IPS-20b (cell line): ENCODE measurements around the gene LGR6.

Source experiments
- H3K27ac ChIP-seq: one replicate; pipeline ENCODE4 v1.5.1; 2013; ENCODE audit warnings: low read length
- H3K27me3 ChIP-seq: 2 replicates; pipeline ENCODE4 v1.6.1; 2013; ENCODE audit warnings: mild to moderate bottlenecking, low read length, inconsistent platforms; ENCODE audit not compliant: insufficient read depth
- H3K36me3 ChIP-seq: 2 replicates; pipeline ENCODE4 v1.6.1; 2013; ENCODE audit warnings: low read depth, mild to moderate bottlenecking, inconsistent platforms, low read length, moderate library complexity; ENCODE audit not compliant: insufficient read depth
- H3K4me1 ChIP-seq: 2 replicates; pipeline ENCODE4 v1.6.1; 2013; ENCODE audit warnings: mild to moderate bottlenecking, control low read depth, inconsistent platforms, low read length, moderate library complexity; ENCODE audit not compliant: insufficient read depth
- H3K4me3 ChIP-seq: 2 replicates; pipeline ENCODE4 v1.5.1; 2013; ENCODE audit warnings: mild to moderate bottlenecking, low read length, inconsistent platforms
- H3K9ac ChIP-seq: 2 replicates; pipeline ENCODE4 v1.6.1; 2013; ENCODE audit warnings: low read depth, mild to moderate bottlenecking, inconsistent platforms, low read length, moderate library complexity
- H3K9me3 ChIP-seq: 2 replicates; pipeline ENCODE4 v1.6.1; 2013; ENCODE audit warnings: mild to moderate bottlenecking, low read depth, low read length, inconsistent platforms; ENCODE audit not compliant: insufficient read depth

LGR6 gene

GRCh38 chr1:202243006-202243405 is 49.4 kb downstream of the LGR6 start:
- no peak overlapping the region for H3K4me3 ChIP-seq

GRCh38 chr1:202244841-202245261 is 51.3 kb downstream of the LGR6 start:
- H3K27ac ChIP-seq, result no peak overlapping the region
- H3K27me3 ChIP-seq, result no peaks in the 10 kb centered on the region; the same call in 1 of the 2 replicates
- no peaks in the 10 kb centered on the region for H3K36me3 ChIP-seq
- H3K9me3 ChIP-seq, result no peaks in the 10 kb centered on the region
- H3K4me3 ChIP-seq, result no peak overlapping the region
- H3K9ac ChIP-seq, result no peak overlapping the region
- H3K4me1 ChIP-seq, result peaks cover 3% of the 10 kb centered on the region; the same call in 1 of the 2 replicates

More at GRCh38 chr1:202243006-202243405, 49.4 kb downstream of the LGR6 start:
- no peaks in the 10 kb centered on the region for H3K9me3 ChIP-seq
- no peaks in the 10 kb centered on the region for H3K36me3 ChIP-seq
- H3K9ac ChIP-seq, result no peak overlapping the region
- H3K4me1 ChIP-seq, result peaks cover 3% of the 10 kb centered on the region; the same call in 1 of the 2 replicates
- no peak overlapping the region for H3K27ac ChIP-seq
- H3K27me3 ChIP-seq, result no peaks in the 10 kb centered on the region

GRCh38 chr1:202245391-202245790 is 51.8 kb downstream of the LGR6 start:
- peaks cover 3% of the 10 kb centered on the region; the same call in 1 of the 2 replicates for H3K4me1 ChIP-seq
- no peaks in the 10 kb centered on the region; the same call in 1 of the 2 replicates for H3K27me3 ChIP-seq

GRCh38 chr1:202247104-202247503 is 53.5 kb downstream of the LGR6 start:
- Histone ChIP-seq H3K9ac (no peak overlapping the region), H3K9me3 (no peaks in the 10 kb centered on the region), H3K27me3 (no peaks in the 10 kb centered on the region; the same call in 1 of the 2 replicates), H3K4me1 (peaks cover 3% of the 10 kb centered on the region; the same call in 1 of the 2 replicates), H3K4me3 (no peak overlapping the region), H3K27ac (no peak overlapping the region), H3K36me3 (no peaks in the 10 kb centered on the region)

More at GRCh38 chr1:202245391-202245790, 51.8 kb downstream of the LGR6 start:
- H3K9me3 ChIP-seq, result no peaks in the 10 kb centered on the region
- no peak overlapping the region for H3K4me3 ChIP-seq
- H3K9ac ChIP-seq, result no peak overlapping the region
- no peak overlapping the region for H3K27ac ChIP-seq
- H3K36me3 ChIP-seq, result no peaks in the 10 kb centered on the region

GRCh38 chr1:202247837-202248795 is 54.5 kb downstream of the LGR6 start:
- no peak overlapping the region for H3K4me3 ChIP-seq
- H3K27ac ChIP-seq, result no peak overlapping the region
- H3K4me1 ChIP-seq, result peaks cover 3% of the 10 kb centered on the region; the same call in 1 of the 2 replicates
- no peaks in the 10 kb centered on the region for H3K9me3 ChIP-seq
- no peaks in the 10 kb centered on the region; the same call in 1 of the 2 replicates for H3K27me3 ChIP-seq
- H3K36me3 ChIP-seq, result no peaks in the 10 kb centered on the region
- no peak overlapping the region for H3K9ac ChIP-seq

- Histone ChIP-seq H3K4me3 (no peak overlapping the region), H3K27me3 (no peaks in the 10 kb centered on the region; the same call in 1 of the 2 replicates), H3K4me1 (peaks cover 3% of the 10 kb centered on the region; the same call in 1 of the 2 replicates), H3K9me3 (no peaks in the 10 kb centered on the region), H3K27ac (no peak overlapping the region), H3K9ac (no peak overlapping the region), H3K36me3 (no peaks in the 10 kb centered on the region)
These were observed 55.3 kb downstream of the LGR6 start for GRCh38 chr1:202248861-202249260.

- Histone ChIP-seq H3K27me3 (no peaks in the 10 kb centered on the region; the same call in 1 of the 2 replicates), H3K9me3 (no peaks in the 10 kb centered on the region), H3K4me1 (peaks cover 3% of the 10 kb centered on the region; the same call in 1 of the 2 replicates)
These were observed 55.8 kb downstream of the LGR6 start for GRCh38 chr1:202249436-202249835.

GRCh38 chr1:202249846-202250245 is 56.2 kb downstream of the LGR6 start:
- H3K4me1 ChIP-seq, result peaks cover 3% of the 10 kb centered on the region; the same call in 1 of the 2 replicates
- H3K27me3 ChIP-seq, result no peaks in the 10 kb centered on the region; the same call in 1 of the 2 replicates
- no peaks in the 10 kb centered on the region for H3K9me3 ChIP-seq
- H3K4me3 ChIP-seq, result no peak overlapping the region
- no peak overlapping the region for H3K9ac ChIP-seq
- H3K27ac ChIP-seq, result no peak overlapping the region
- H3K36me3 ChIP-seq, result no peaks in the 10 kb centered on the region

More at GRCh38 chr1:202249436-202249835, 55.8 kb downstream of the LGR6 start:
- Histone ChIP-seq H3K4me3 (no peak overlapping the region), H3K9ac (no peak overlapping the region), H3K27ac (no peak overlapping the region), H3K36me3 (no peaks in the 10 kb centered on the region)

- Histone ChIP-seq H3K27ac (no peak overlapping the region), H3K9ac (no peak overlapping the region), H3K9me3 (no peaks in the 10 kb centered on the region), H3K4me3 (no peak overlapping the region), H3K27me3 (no peaks in the 10 kb centered on the region; the same call in 1 of the 2 replicates), H3K4me1 (peaks cover 3% of the 10 kb centered on the region; the same call in 1 of the 2 replicates), H3K36me3 (no peaks in the 10 kb centered on the region)
These were observed 57.4 kb downstream of the LGR6 start for GRCh38 chr1:202250982-202251381.

- Histone ChIP-seq H3K27ac (no peak overlapping the region), H3K4me1 (peaks cover 3% of the 10 kb centered on the region; the same call in 1 of the 2 replicates), H3K27me3 (no peaks in the 10 kb centered on the region; the same call in 1 of the 2 replicates), H3K4me3 (no peak overlapping the region), H3K36me3 (no peaks in the 10 kb centered on the region), H3K9ac (no peak overlapping the region), H3K9me3 (no peaks in the 10 kb centered on the region)
These were observed 58.0 kb downstream of the LGR6 start for GRCh38 chr1:202251424-202252256.

GRCh38 chr1:202252271-202252670 is 58.7 kb downstream of the LGR6 start:
- Histone ChIP-seq H3K4me3 (no peak overlapping the region), H3K27me3 (no peaks in the 10 kb centered on the region; the same call in 1 of the 2 replicates), H3K4me1 (peaks cover under 1% of the 10 kb centered on the region; the same call in 1 of the 2 replicates), H3K9me3 (no peaks in the 10 kb centered on the region), H3K36me3 (no peaks in the 10 kb centered on the region), H3K27ac (no peak overlapping the region), H3K9ac (no peak overlapping the region)
